T-helper 2 cell (primary cell): ENCODE measurements around the gene RPA3.

Experiments used
- DNase-seq, 5 experiments: peaks; one replicate each; pipeline versions ENCODE4 v3.0.0 to v3.0.0-alpha.2; 2012 to 2022

Gene RPA3

GRCh38 chr7:7732621-7733281, 14.3 kb upstream of the RPA3 start:
- no peak for DNase-seq

GRCh38 chr7:7731732-7732131, 13.3 kb upstream of the RPA3 start:
- DNase-seq, result no peak

- DNase-seq, result no peak
These were observed 2.6 kb upstream of the RPA3 start for GRCh38 chr7:7720750-7721621.

- no peak for DNase-seq
These were observed 1.8 kb upstream of the RPA3 start for GRCh38 chr7:7720193-7720592.

- DNase-seq, result peak in 2 of 5 experiments; percentile 8 to 92
These were observed 829 bp upstream of the RPA3 start for GRCh38 chr7:7719236-7719635.

- DNase-seq, result no peak
These were observed 4.7 kb downstream of the RPA3 start for GRCh38 chr7:7713730-7714129.

- DNase-seq, result no peak
These were observed 7.9 kb downstream of the RPA3 start for GRCh38 chr7:7710469-7710868.

- DNase-seq, result no peak
These were observed 9.1 kb downstream of the RPA3 start for GRCh38 chr7:7709291-7709690.

GRCh38 chr7:7707806-7708205, 10.6 kb downstream of the RPA3 start:
- DNase-seq, result no peak

GRCh38 chr7:7707246-7707645, 11.2 kb downstream of the RPA3 start:
- no peak for DNase-seq

- no peak for DNase-seq
These were observed 11.7 kb downstream of the RPA3 start for GRCh38 chr7:7706556-7707172.

GRCh38 chr7:7706101-7706511, 12.3 kb downstream of the RPA3 start:
- no peak for DNase-seq

GRCh38 chr7:7705318-7705717, 13.1 kb downstream of the RPA3 start:
- DNase-seq, result no peak

- no peak for DNase-seq
These were observed 13.5 kb downstream of the RPA3 start for GRCh38 chr7:7704867-7705266.

GRCh38 chr7:7703427-7703826, 15.0 kb downstream of the RPA3 start:
- DNase-seq, result no peak

GRCh38 chr7:7702826-7703225, 15.6 kb downstream of the RPA3 start:
- DNase-seq, result no peak

GRCh38 chr7:7701527-7701926, 16.9 kb downstream of the RPA3 start:
- no peak for DNase-seq

- no peak for DNase-seq
These were observed 18.4 kb downstream of the RPA3 start for GRCh38 chr7:7699970-7700369.

GRCh38 chr7:7699380-7699779, 19.0 kb downstream of the RPA3 start:
- no peak for DNase-seq

- no peak for DNase-seq
These were observed 19.5 kb downstream of the RPA3 start for GRCh38 chr7:7698930-7699329.

- DNase-seq, result no peak
These were observed 21.8 kb downstream of the RPA3 start for GRCh38 chr7:7696458-7697119.

GRCh38 chr7:7695111-7695817, 23.1 kb downstream of the RPA3 start:
- DNase-seq, result no peak

GRCh38 chr7:7694542-7694941, 23.9 kb downstream of the RPA3 start:
- no peak for DNase-seq
